Measurements from ENCODE around the gene KLHDC8A. TPM values are rescaled to one million over a fixed set of nuclear protein-coding genes. Genes with fewer than 3 reads are reported as not detected.

KLHDC8A gene
- total and polyA plus RNA-seq, 9 of the 15 experiments (the other 6 are each of a cell fraction or from before 2014, with no cell fraction given): 0.01 to 0.54 (median 0.04) TPM; not detected in 6

GRCh38 chr1:205344066-205344928, 12.4 kb downstream of the KLHDC8A start (continued):
- TF ChIP-seq ZNF609 (CRISPR knock-in tag; IDR thresholded peaks at IDR 0.05; ENCODE audit: borderline replicate concordance) (no peak), RBFOX2 (IDR thresholded peaks at IDR 0.05; ENCODE audit: low read depth, low read length) (no peak), TGIF2 (CRISPR knock-in tag; IDR thresholded peaks at IDR 0.05) (0 out of 2 replicates have a peak, but pooled peaks have one; percentile 54), ZNF717 (CRISPR knock-in tag; IDR thresholded peaks at IDR 0.05) (no peak), ZMIZ1 (IDR thresholded peaks at IDR 0.05; ENCODE audit: low read depth in 2 of 2, low read length in 2 of 2) (0 out of 4 replicates have a peak, but pooled peaks of 1 of the 2 experiments have one; percentile 31), RB1 (IDR thresholded peaks at IDR 0.05; ENCODE audit: low read depth) (0 out of 2 replicates have a peak, but pooled peaks have one; percentile 22), KDM1A (IDR thresholded peaks at IDR 0.05) (peak; percentile 37 to 53; a peak in 2 of 4 replicates), ZNF561 (CRISPR knock-in tag; conservative IDR thresholded peaks at IDR 0.05) (no peak), POLR3A (IDR thresholded peaks at IDR 0.05; ENCODE audit: borderline replicate concordance, extremely low read depth, insufficient read depth, insufficient read length) (no peak), PHF8 (IDR thresholded peaks at IDR 0.05; ENCODE audit: borderline replicate concordance, low read length) (no peak), ATF7 (IDR thresholded peaks at IDR 0.05) (0 out of 2 replicates have a peak, but pooled peaks have one; percentile 17), NRF1 (conservative IDR thresholded peaks at IDR 0.05 in 1 of 2, IDR thresholded peaks at IDR 0.05 in 1 of 2) (0 out of 4 replicates have a peak, but pooled peaks have one; percentile 20 to 35), RBM39 (optimal IDR thresholded peaks at IDR 0.05; ENCODE audit: low read depth, low read length) (no peak), GTF2F1 (IDR thresholded peaks at IDR 0.05; ENCODE audit: low read depth, low read length) (no peak), CCNT2 (IDR thresholded peaks at IDR 0.05; ENCODE audit: borderline replicate concordance, extremely low read depth, insufficient read length, low read depth, low read length) (peak; percentile 28), EGR1 (conservative IDR thresholded peaks at IDR 0.05) (peak; percentile 82), ZBTB12 (CRISPR knock-in tag; IDR thresholded peaks at IDR 0.05) (no peak), HLTF (IDR thresholded peaks at IDR 0.05) (no peak)
